Bronchial epithelial cell (primary cell): ENCODE measurements around the gene RNF138. TPM values are rescaled to one million over a fixed set of nuclear protein-coding genes. Genes with fewer than 3 reads are reported as not detected.

Experiments
- DNase-seq: peaks from one replicate; pipeline ENCODE4 v3.0.0-alpha.2; 2010; ENCODE audit warnings: low read depth
- FAIRE-seq: peaks from 2 replicates; lab custom pipeline; 2011; peaks lifted over from hg19 to GRCh38; lab: Jason Lieb, UNC
- H3K27me3 ChIP-seq: 2 replicates; pipeline ENCODE4 v1.5.1; 2011; ENCODE audit warnings: low read length; ENCODE audit not compliant: control insufficient read depth, insufficient read depth
- H3K36me3 ChIP-seq: 2 replicates; pipeline ENCODE4 v1.5.1; 2011; ENCODE audit warnings: low read length; ENCODE audit not compliant: control insufficient read depth, insufficient read depth
- H3K4me3 ChIP-seq: 2 replicates; pipeline ENCODE4 v1.5.1; 2011; ENCODE audit warnings: mild to moderate bottlenecking, low read depth, low read length, control low read depth
- total RNA-seq: library from RNA; depleted of rRNA; stranded (reverse); fragments of >200 nt; gene quantifications from 2 replicates; pipeline ENCODE4 v1.2.1, GENCODE V29; 2014
- TF ChIP-seq, protein P1 (sequence below): IDR thresholded peaks from 2 replicates; pipeline ENCODE4 v1.5.1; 2011; ENCODE audit warnings: mild to moderate bottlenecking, moderate library complexity, low read length, control low read depth, inconsistent platforms; ENCODE audit not compliant: insufficient read depth, severe bottlenecking

The RNF138 gene
- total RNA-seq, 1 donor from 2014 or later: 18.2 TPM

DNA sequence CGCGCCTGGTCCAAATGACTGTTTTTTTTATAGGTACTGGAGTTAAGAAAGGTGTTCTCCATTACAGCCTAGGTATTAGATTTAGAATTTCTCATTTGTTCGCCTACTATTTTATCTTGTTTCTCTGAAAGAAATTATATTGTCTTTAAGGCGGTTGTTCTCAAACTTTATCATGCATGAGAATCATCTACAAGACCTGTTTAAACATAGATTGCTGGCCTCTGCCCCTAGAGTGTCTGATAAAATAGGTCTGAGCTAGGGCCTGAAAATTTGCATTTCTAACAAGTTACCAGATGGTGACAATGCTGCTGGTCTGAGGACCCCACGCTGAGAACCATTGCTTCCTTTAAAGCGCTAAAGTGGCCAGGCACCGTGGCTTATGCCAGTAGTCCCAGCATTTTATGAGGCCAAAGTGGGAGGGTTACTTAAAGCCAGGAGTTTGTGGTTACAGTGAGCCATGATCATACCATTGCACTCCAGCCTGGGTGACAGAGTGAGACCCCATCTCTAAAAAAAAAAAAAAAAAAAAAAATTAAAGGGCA is 34.0 kb upstream of the RNF138 start:
- Histone ChIP-seq H3K27me3 (no peaks in the 10 kb centered on the region), H3K4me3 (no peak overlapping the region), H3K36me3 (no peaks in the 10 kb centered on the region)
- DNase-seq (no peak), FAIRE-seq (no peak)
- TF ChIP-seq, protein P1, sequence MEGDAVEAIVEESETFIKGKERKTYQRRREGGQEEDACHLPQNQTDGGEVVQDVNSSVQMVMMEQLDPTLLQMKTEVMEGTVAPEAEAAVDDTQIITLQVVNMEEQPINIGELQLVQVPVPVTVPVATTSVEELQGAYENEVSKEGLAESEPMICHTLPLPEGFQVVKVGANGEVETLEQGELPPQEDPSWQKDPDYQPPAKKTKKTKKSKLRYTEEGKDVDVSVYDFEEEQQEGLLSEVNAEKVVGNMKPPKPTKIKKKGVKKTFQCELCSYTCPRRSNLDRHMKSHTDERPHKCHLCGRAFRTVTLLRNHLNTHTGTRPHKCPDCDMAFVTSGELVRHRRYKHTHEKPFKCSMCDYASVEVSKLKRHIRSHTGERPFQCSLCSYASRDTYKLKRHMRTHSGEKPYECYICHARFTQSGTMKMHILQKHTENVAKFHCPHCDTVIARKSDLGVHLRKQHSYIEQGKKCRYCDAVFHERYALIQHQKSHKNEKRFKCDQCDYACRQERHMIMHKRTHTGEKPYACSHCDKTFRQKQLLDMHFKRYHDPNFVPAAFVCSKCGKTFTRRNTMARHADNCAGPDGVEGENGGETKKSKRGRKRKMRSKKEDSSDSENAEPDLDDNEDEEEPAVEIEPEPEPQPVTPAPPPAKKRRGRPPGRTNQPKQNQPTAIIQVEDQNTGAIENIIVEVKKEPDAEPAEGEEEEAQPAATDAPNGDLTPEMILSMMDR: no peak

DNA sequence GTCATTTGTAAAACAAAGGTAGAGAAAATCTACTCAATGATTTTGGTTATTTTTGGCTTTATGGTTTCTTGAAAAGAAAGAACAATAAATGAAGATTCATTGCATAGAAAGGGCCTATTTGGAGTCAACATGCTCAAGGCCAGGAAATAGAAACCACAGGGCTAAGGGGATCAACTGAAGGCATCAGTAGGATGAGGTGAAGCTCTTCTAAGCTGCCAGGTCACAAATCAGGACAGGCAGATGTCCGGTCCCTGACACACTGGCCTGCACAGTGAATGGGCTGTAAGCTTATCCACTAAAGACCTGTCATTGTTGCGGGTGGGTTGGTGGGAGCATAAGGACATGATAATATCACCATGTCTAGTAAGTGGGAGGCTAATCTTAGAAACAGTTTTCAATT is 31.6 kb upstream of the RNF138 start:
- TF ChIP-seq, protein P1: no peak
- no peak for FAIRE-seq
- no peaks in the 10 kb centered on the region for H3K36me3 ChIP-seq

DNA sequence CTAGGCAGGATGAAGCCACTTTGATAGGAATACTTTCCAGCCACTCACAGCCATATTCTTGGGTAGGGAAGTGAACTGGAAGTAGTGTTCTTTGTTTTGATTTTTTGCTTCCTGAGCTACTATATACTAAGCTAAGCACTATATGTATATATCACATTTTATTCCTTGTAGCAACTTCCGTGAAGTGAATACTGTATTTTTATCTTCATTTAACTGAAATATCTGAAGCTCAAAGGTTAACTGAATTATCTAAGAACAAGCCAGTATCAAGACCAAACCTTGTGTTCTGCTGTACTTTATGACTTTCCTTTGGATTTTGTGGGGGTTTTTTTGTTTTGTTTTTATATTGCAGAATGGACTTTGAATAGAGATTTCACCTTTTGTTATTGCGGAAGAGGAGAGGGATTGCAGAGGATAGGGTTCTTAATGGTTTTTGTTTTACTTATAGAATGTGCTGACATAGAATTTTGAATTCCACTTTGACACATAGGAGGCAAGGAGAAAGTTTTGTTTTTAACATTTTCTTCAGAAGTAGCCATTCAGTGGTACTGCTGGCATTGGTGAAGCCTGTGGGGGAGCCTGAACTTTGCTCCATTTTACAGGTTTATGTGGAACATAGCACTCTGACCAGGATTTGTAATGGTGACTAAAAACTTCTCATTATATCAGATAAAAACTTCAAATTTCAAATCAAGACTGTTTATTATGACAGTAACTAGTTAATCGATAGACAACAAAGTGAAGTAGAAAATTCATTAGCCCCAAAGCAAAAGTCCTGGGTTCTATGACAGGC is 24.1 kb upstream of the RNF138 start:
- Histone ChIP-seq H3K36me3 (no peaks in the 10 kb centered on the region), H3K4me3 (no peak overlapping the region), H3K27me3 (no peaks in the 10 kb centered on the region)
- no peak for FAIRE-seq
- DNase-seq: no peak
- TF ChIP-seq, protein P1: no peak

More for the DNA sequence above, 31.6 kb upstream of the RNF138 start:
- H3K27me3 ChIP-seq: no peaks in the 10 kb centered on the region
- no peak overlapping the region for H3K4me3 ChIP-seq
- no peak for DNase-seq

DNA sequence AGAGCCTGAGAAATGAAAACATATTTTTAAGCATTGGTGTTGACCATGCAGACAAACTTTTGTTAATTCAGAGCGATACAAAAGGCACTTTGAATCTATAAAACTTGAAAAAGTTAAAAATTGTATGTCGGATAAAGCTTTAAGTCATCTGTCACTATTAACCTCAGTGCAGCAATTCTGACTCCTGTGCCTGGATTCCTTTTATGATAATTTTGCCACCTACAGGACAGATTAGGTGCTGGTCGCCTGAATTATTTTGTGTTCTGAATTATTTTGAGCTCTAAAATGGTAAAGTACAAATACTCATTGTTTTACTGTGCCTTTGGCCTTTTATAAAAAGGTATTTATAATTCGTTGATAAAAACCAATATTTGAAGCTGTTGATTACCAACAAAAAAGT is 19.4 kb upstream of the RNF138 start:
- Histone ChIP-seq H3K36me3 (no peaks in the 10 kb centered on the region), H3K4me3 (no peak overlapping the region), H3K27me3 (no peaks in the 10 kb centered on the region)
- TF ChIP-seq, protein P1: peak; percentile 29
- FAIRE-seq (no peak), DNase-seq (peak; percentile 28)

GRCh38 chr18:32074206-32074605 is 17.5 kb upstream of the RNF138 start:
- FAIRE-seq (no peak), DNase-seq (no peak)
- no peak overlapping the region for H3K4me3 ChIP-seq
- H3K27me3 ChIP-seq: no peaks in the 10 kb centered on the region
- H3K36me3 ChIP-seq: no peaks in the 10 kb centered on the region
- TF ChIP-seq, protein P1: no peak
